GM12878 (cell line): Measurements from ENCODE around the gene NKG7.

Experiments used
- GABPA ChIP-seq: IDR thresholded peaks from 2 replicates; pipeline ENCODE4 v1.6.1; 2014; ENCODE audit warnings: antibody characterized with exemption, low read depth, mild to moderate bottlenecking, inconsistent platforms
- POLR2AphosphoS2 ChIP-seq: IDR thresholded peaks from 2 replicates; pipeline ENCODE4 v1.6.1; 2011; ENCODE audit warnings: low read depth, mild to moderate bottlenecking, low read length, improper control_type of control experiment, moderate library complexity
- SMC3 ChIP-seq: IDR thresholded peaks from 2 replicates; pipeline ENCODE4 v1.6.1; 2011; ENCODE audit warnings: low read length, improper control_type of control experiment, borderline replicate concordance
- TF ChIP-seq, protein P1 (sequence below): IDR thresholded peaks from 2 replicates; pipeline ENCODE4 v1.6.1; 2011; ENCODE audit warnings: low read depth, mild to moderate bottlenecking, low read length, moderate library complexity, borderline replicate concordance; ENCODE audit errors: extremely low read depth

DNA sequence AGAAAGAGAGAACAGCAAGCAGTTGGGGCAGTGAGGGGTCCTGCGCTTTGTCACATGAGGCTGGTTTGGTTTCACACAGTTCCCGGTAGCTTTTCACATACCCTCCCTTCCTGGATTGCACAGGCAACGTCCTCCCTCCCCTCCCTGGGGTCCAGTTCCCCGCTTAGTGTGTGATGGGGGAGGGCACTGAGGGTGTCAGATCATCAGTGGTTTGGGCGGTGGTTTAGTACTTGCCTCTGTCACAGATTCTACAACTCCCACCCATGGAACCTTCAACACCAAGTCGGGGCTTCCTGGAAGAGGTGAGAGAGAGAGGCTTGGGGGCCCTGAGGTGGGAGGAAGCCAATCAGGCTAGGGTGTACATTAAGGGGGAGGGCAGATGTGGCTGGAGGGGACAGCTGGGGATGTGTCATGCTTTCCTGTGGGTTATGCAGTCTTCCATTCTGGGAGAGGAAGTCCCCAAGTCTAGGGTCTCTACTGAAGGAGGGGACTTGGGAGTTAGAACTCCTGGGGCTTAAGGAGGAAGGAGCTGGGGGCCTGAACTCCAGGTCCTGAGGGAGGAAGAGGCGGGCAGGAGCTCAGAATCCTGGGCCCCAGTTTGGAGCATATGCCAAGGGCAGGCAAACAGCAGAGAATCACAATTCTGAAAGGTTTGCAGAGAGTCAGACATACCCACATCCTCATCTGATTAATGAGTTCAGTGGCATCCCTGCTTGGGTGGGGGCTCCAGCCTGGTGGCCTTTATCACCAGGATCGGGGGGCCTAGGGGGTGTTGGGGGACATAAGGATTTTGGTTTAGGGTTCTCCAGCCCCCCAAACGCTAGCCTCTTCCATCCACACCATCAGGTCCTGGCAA lies at the start of gene NKG7:
- TF ChIP-seq GABPA: no peak
- TF ChIP-seq POLR2AphosphoS2: no peak
- TF ChIP-seq, protein P1, sequence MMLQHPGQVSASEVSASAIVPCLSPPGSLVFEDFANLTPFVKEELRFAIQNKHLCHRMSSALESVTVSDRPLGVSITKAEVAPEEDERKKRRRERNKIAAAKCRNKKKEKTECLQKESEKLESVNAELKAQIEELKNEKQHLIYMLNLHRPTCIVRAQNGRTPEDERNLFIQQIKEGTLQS: no peak
- TF ChIP-seq SMC3: no peak
